HG03442 (cell line): Measurements from ENCODE around the gene ASB13.

Source experiments
- ATAC-seq: cut with Tn5 transposase; IDR thresholded peaks from one replicate; pipeline ENCODE4 v1.9.1; 2021; ENCODE audit warnings: mild to moderate bottlenecking, moderate library complexity; ENCODE audit not compliant: unreplicated experiment

Gene ASB13

GRCh38 chr10:5648494-5649457 is 17.6 kb downstream of the ASB13 start:
- no peak for ATAC-seq

DNA sequence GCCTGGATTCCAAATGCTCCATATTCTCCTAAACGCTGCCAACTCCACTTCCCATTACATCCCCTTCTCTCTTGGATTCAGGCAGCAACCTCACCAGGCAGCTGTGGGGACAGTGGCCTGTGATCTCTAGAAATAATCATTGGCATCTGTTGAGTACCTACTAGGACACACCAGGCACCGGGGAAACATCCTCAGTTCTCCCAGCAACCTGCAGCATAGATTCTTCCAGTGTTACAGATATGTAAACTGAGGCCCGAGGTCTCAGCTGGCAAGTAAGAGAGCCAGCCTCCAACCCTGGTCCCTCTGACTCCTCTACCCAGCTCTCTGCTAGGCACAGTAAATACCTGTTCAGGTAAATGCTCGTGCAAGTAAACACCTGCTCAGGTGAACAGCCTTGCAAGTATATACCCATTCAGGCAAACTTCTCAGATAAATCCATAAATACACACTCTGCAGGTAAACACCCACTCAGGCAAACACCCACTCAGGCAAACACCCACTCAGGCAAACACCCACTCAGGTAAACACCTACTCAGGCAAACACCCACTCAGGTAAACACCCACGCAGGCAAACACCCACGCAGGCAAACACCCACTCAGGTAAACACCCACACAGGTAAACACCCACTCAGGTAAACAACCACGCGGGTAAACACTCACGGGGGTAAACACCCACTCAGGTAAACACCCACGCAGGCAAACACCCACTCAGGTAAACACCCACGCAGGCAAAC is 18.7 kb downstream of the ASB13 start:
- ATAC-seq = no peak

GRCh38 chr10:5645944-5646617 is 20.3 kb downstream of the ASB13 start:
- ATAC-seq = no peak

DNA sequence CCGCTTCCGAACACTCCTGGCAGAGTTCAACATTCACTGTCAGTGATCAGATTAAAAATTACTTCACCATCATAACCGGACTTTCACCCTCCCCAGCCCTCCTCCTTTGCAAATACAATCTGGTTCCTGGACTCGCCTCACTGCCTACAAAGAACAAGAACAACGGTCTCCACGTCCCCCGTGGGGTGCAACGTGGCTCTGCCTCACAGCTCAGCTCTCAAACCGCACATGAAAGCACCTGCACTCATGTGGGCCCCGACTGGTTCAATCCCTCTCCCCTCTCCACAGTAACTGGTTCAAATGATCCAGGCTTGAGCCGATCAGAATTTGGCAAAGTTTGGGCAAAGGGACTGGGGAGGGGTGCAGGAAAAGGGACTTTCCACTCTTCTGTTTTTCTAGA is 21.0 kb downstream of the ASB13 start:
- no peak for ATAC-seq

DNA sequence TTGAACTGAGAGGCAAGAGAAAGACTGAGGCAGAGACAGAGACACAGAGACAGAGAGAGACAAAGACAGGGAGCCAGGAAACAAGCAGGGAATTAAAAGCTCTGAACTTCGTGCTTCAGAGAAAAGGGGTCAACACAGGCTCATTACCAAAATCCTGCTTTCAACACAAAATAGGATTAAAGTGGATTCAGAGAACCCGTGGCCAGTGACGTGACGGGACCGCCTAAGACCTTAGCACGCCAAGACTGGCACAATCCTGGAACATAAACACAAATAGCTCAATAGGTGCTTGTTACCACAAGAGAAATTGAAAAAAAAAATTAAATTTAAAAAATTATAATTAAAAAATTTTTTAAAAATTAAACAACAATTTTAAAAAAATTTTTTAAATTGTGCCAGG is 21.5 kb downstream of the ASB13 start:
- ATAC-seq = no peak

DNA sequence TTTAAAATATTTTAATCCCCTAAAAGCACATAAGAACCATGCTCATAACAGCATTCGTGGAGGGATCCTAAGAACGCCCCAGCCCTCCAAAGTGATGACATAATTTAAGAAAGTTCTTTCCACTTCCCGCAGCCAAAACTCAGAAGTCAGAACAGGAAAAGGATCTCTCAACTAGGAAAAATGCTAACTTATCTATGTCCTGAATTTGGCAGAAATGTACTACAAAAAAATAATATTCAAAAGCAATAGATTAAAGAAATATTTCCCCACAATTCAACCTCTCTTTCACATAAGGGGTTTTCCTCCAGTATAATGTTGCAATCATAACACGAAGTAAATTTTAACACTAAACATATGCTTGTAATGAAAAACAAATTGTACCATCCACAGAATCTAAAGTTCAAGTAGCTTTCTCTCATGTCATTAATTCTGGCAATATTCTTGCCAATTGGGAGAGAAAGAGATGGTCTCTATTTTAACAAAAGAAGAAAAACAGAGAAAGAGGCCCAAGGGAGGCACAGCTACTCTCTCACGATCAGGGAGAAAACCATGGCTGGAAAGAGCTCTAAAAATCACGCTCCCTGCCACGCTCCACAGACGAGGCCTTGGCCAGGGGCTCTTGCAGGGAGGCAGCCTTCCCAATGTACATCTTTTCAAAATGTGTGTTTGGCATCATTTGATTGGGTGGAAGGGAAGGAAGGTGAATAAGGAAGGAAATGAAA is 22.9 kb downstream of the ASB13 start:
- ATAC-seq = no peak

GRCh38 chr10:5641501-5641900 is 24.9 kb downstream of the ASB13 start:
- ATAC-seq = no peak

DNA sequence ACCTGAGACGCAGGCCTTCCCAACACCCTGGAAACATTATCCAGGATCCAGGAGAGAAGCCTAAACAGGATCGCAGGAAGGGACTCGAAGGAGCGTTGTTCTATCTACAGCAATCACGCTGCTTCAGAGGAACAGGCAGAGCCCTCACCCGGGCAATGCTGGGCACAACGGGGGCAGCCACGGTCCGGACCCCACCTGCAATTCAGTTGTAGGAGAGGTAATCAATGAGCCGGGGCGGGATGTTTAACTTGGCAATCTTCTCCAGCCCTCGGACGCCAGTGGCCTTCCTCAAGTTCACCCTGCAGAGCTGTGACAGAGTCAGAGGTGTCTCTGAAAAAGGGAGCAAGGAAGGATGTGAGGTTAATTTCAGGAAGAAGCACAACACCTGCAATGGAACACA is 25.9 kb downstream of the ASB13 start:
- no peak for ATAC-seq

GRCh38 chr10:5640036-5640435 is 26.4 kb downstream of the ASB13 start:
- ATAC-seq = no peak

GRCh38 chr10:5639066-5639465 is 27.3 kb downstream of the ASB13 start:
- no peak for ATAC-seq

GRCh38 chr10:5638494-5638893 is 27.9 kb downstream of the ASB13 start:
- no peak for ATAC-seq

DNA sequence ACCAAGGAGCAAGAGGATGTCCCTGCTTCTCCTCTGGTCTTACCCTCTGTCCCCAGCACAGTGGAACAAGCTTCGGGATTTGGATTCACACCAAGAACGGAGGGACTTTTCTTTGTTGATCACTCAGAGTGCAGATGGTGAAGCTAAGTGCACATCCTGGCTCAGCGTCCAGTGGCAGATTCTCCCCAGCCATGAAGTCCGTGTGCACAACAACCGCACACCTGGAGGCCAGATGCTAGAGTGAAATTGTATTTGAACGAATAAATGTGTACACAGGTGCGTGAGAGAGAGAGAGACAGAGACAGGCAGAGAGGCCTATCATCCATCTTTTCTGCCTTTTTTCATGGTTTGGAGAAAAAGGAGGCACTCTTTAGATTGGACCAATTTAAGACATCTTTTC is 31.5 kb downstream of the ASB13 start:
- ATAC-seq = no peak

GRCh38 chr10:5633166-5633749 is 33.1 kb downstream of the ASB13 start:
- no peak for ATAC-seq

- no peak for ATAC-seq
Measured at GRCh38 chr10:5632446-5632845, 33.9 kb downstream of the ASB13 start.

- ATAC-seq = no peak
Measured at GRCh38 chr10:5631936-5632335, 34.5 kb downstream of the ASB13 start.

- ATAC-seq = no peak
Measured at GRCh38 chr10:5630112-5630436, 36.3 kb downstream of the ASB13 start.

DNA sequence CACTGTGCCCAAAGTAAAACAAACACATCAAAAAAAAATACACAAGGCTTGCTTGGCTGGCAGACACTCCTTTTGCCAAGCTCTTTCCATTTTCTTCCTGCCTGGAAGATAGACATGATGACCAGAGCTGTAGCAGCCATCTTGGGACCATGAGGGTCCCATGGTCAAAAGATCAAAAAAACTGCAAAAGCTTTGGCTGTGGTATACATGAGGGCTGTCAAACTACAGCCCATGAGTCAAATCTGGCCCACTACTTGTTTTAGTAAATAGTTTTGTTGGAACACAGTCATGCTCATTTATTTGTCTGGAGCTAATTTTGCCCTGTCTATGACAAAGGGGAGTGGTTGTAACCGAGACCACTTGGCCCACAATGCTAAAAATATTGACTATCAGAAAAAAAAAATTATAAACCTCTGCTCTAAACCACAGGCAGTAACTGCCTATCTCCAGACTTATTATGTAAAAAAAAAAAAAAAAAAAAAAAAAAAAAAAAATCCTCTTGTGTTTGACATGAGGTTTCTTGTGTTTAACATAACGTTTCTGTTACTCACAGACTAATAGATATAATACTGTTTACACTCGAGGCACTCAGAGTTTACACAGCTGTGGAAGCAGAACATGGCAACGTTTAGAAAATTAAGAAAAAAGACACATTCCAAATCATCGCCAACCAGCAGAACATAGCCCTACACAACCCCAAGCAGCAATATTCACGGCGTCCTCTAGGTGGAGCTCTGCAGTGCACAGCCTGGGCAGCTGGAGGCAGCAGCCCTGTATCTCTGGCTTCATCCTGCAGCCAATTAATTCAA is 36.9 kb downstream of the ASB13 start:
- peak; percentile 70 for ATAC-seq

GRCh38 chr10:5628451-5629302 is 37.7 kb downstream of the ASB13 start:
- ATAC-seq = no peak

- no peak for ATAC-seq
Measured at GRCh38 chr10:5627486-5628044, 38.8 kb downstream of the ASB13 start.
